HG02798 (cell line): ENCODE data around the gene DDN.
A peak's percentile ranks its signal among the peaks of the same experiment; 100 is the strongest.

Source experiments
- ATAC-seq: cut with Tn5 transposase; IDR thresholded peaks from one replicate; pipeline ENCODE4 v1.9.1; 2021; ENCODE audit warnings: mild to moderate bottlenecking; ENCODE audit not compliant: unreplicated experiment, poor library complexity

DDN gene

GRCh38 chr12:49032276-49032675, 33.1 kb upstream of the DDN start:
- ATAC-seq = no peak

GRCh38 chr12:49031573-49032161, 32.5 kb upstream of the DDN start:
- ATAC-seq = no peak

GRCh38 chr12:49030714-49031572, 31.8 kb upstream of the DDN start:
- no peak for ATAC-seq

- ATAC-seq = no peak
Observed at GRCh38 chr12:49030119-49030518, 30.9 kb upstream of the DDN start.

- ATAC-seq = no peak
Observed at GRCh38 chr12:49028666-49029275, 29.6 kb upstream of the DDN start.

GRCh38 chr12:49027846-49028555, 28.8 kb upstream of the DDN start:
- ATAC-seq = no peak

- ATAC-seq = no peak
Observed at GRCh38 chr12:49026678-49027480, 27.7 kb upstream of the DDN start.

GRCh38 chr12:49026101-49026500, 26.9 kb upstream of the DDN start:
- ATAC-seq = no peak

- ATAC-seq = no peak
Observed at GRCh38 chr12:49025463-49025862, 26.3 kb upstream of the DDN start.

GRCh38 chr12:49024543-49024942, 25.4 kb upstream of the DDN start:
- no peak for ATAC-seq

GRCh38 chr12:49023812-49024211, 24.6 kb upstream of the DDN start:
- ATAC-seq = no peak

- no peak for ATAC-seq
Observed at GRCh38 chr12:49022558-49023178, 23.5 kb upstream of the DDN start.

- ATAC-seq = no peak
Observed at GRCh38 chr12:49021292-49021915, 22.2 kb upstream of the DDN start.

- no peak for ATAC-seq
Observed at GRCh38 chr12:49020441-49020840, 21.3 kb upstream of the DDN start.

- no peak for ATAC-seq
Observed at GRCh38 chr12:49019443-49020324, 20.5 kb upstream of the DDN start.

GRCh38 chr12:49019120-49019430, 19.9 kb upstream of the DDN start:
- ATAC-seq = no peak

GRCh38 chr12:49018261-49019119, 19.3 kb upstream of the DDN start, which contains the start of gene PRKAG1:
PRKAG1 (minus strand) TSS chr12:49018776; CDS start chr12:49018740, 36 bp downstream.
- ATAC-seq = peak; percentile 95
